Measurements from ENCODE around the gene CCN6.
"Not testable (repeated sequence)": the region's sequence is repeated elsewhere in the genome, so short reads cannot be mapped to it uniquely, and the experiment has no call there.

Gene CCN6

GRCh38 chr6:112096901-112097300 is 43.0 kb downstream of the CCN6 start:
- peaks cover 6 to 9% of the 10 kb centered on the region in 2 donors for H3K36me3 ChIP-seq (ENCODE audit: control insufficient read depth in 1 of 2, insufficient read depth in 2 of 2, low read length in 2 of 2)
- no peak overlapping the region for H3K27ac ChIP-seq (ENCODE audit: low read length)
- no peaks in the 10 kb centered on the region for H3K9me3 ChIP-seq (ENCODE audit: control insufficient read depth in 1 of 2, low read length in 2 of 2)
- no peaks in the 10 kb centered on the region for H3K4me1 ChIP-seq (ENCODE audit: control insufficient read depth in 1 of 2, insufficient read depth in 2 of 2, low read length in 2 of 2)
- H3K27me3 ChIP-seq (ENCODE audit: low read depth, low read length): no peaks in the 10 kb centered on the region
- H3K4me3 ChIP-seq (ENCODE audit: low read depth in 1 of 2, low read length in 2 of 2): no peak overlapping the region

GRCh38 chr6:112100561-112100960 is 46.7 kb downstream of the CCN6 start:
- Histone ChIP-seq H3K4me1 (ENCODE audit: control insufficient read depth in 1 of 2, insufficient read depth in 2 of 2, low read length in 2 of 2) (no peaks in the 10 kb centered on the region), H3K36me3 (ENCODE audit: control insufficient read depth in 1 of 2, insufficient read depth in 2 of 2, low read length in 2 of 2) (peaks cover 6 to 9% of the 10 kb centered on the region in 2 donors), H3K27me3 (ENCODE audit: low read depth, low read length) (no peaks in the 10 kb centered on the region), H3K9me3 (ENCODE audit: control insufficient read depth in 1 of 2, low read length in 2 of 2) (no peaks in the 10 kb centered on the region), H3K27ac (ENCODE audit: low read length) (no peak overlapping the region), H3K4me3 (ENCODE audit: low read depth in 1 of 2, low read length in 2 of 2) (no peak overlapping the region)

DNA sequence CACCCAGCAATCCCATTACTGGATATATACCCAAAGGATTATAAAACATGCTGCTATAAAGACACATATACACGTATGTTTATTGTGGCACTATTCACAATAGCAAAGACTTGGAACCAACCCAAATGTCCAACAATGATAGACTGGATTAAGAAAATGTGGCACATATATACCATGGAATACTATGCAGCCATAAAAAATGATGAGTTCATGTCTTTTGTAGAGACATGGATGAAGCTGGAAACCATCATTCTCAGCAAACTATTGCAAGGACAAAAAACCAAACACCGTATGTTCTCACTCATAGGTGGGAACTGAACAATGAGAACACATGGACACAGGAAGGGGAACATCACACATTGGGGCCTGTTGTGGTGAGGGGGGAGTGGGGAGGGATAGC is 52.1 kb downstream of the CCN6 start:
- Histone ChIP-seq H3K36me3 (ENCODE audit: control insufficient read depth in 1 of 2, insufficient read depth in 2 of 2, low read length in 2 of 2) (peaks cover 11 to 21% of the 10 kb centered on the region in 2 donors), H3K4me1 (ENCODE audit: control insufficient read depth in 1 of 2, insufficient read depth in 2 of 2, low read length in 2 of 2) (peaks cover 0 to 12% of the 10 kb centered on the region in 2 donors)
- H3K27ac ChIP-seq (ENCODE audit: low read length); H3K27me3 ChIP-seq (ENCODE audit: low read depth, low read length); H3K9me3 ChIP-seq (ENCODE audit: control insufficient read depth in 1 of 2, low read length in 2 of 2); H3K4me3 ChIP-seq (ENCODE audit: low read depth in 1 of 2, low read length in 2 of 2): not testable (repeated sequence)

DNA sequence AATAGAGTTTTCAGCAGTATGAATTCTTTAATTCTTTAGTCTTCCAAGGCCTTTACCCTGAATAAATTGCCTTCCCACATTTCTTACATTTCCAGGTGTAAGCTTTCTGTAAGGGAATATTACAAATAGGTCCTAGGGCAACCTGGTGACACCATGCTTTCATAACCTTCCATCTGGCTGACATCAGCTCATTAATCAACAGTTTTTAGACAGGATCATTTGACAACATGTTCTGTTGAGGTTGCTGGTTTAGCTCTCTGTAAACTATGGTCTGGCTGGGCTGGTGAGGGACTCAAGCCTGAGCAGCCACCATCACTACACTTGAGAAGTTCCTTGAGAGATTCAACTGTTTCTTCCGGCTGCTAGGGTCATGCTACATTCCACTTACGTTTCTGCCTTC is 52.7 kb downstream of the CCN6 start:
- Histone ChIP-seq H3K27me3 (ENCODE audit: low read depth, low read length) (no peaks in the 10 kb centered on the region), H3K9me3 (ENCODE audit: control insufficient read depth in 1 of 2, low read length in 2 of 2) (no peaks in the 10 kb centered on the region), H3K36me3 (ENCODE audit: control insufficient read depth in 1 of 2, insufficient read depth in 2 of 2, low read length in 2 of 2) (peaks cover 11 to 21% of the 10 kb centered on the region in 2 donors), H3K4me1 (ENCODE audit: control insufficient read depth in 1 of 2, insufficient read depth in 2 of 2, low read length in 2 of 2) (peaks cover 0 to 12% of the 10 kb centered on the region in 2 donors), H3K27ac (ENCODE audit: low read length) (no peak overlapping the region), H3K4me3 (ENCODE audit: low read depth in 1 of 2, low read length in 2 of 2) (no peak overlapping the region)

DNA sequence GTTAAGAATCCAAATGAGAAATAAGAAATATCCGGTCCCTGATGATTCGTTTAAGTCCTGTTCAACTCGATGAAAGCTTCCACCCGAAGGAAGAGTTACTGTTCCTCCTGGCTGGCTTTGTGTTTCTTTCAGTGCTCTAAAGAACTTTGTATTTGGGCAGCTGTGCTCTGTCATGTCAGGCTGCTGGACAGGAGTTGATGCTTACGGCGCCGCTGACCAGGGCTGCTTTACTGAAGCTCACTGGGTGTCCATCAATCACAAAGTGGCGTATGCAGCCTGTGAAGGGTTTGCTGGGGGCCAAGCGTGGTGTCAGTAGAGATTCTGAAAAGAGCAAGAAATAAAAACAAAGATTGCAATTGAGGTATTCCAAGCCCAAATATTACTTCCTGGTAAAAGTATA is 55.4 kb downstream of the CCN6 start:
- Histone ChIP-seq H3K27ac (ENCODE audit: low read length) (no peak overlapping the region), H3K27me3 (ENCODE audit: low read depth, low read length) (no peaks in the 10 kb centered on the region), H3K36me3 (ENCODE audit: control insufficient read depth in 1 of 2, insufficient read depth in 2 of 2, low read length in 2 of 2) (peaks cover 16 to 39% of the 10 kb centered on the region in 2 donors), H3K4me3 (ENCODE audit: low read depth in 1 of 2, low read length in 2 of 2) (no peak overlapping the region), H3K9me3 (ENCODE audit: control insufficient read depth in 1 of 2, low read length in 2 of 2) (no peaks in the 10 kb centered on the region), H3K4me1 (ENCODE audit: control insufficient read depth in 1 of 2, insufficient read depth in 2 of 2, low read length in 2 of 2) (peaks cover 0 to 31% of the 10 kb centered on the region in 2 donors)

- H3K4me1 ChIP-seq (ENCODE audit: control insufficient read depth in 1 of 2, insufficient read depth in 2 of 2, low read length in 2 of 2): peaks cover 0 to 37% of the 10 kb centered on the region in 2 donors
- no peak overlapping the region for H3K27ac ChIP-seq (ENCODE audit: low read length)
- peaks cover 18 to 58% of the 10 kb centered on the region in 2 donors for H3K36me3 ChIP-seq (ENCODE audit: control insufficient read depth in 1 of 2, insufficient read depth in 2 of 2, low read length in 2 of 2)
- no peak overlapping the region for H3K4me3 ChIP-seq (ENCODE audit: low read depth in 1 of 2, low read length in 2 of 2)
- no peaks in the 10 kb centered on the region for H3K27me3 ChIP-seq (ENCODE audit: low read depth, low read length)
- H3K9me3 ChIP-seq (ENCODE audit: control insufficient read depth in 1 of 2, low read length in 2 of 2): no peaks in the 10 kb centered on the region
Measured at GRCh38 chr6:112113431-112113830, 59.5 kb downstream of the CCN6 start.

DNA sequence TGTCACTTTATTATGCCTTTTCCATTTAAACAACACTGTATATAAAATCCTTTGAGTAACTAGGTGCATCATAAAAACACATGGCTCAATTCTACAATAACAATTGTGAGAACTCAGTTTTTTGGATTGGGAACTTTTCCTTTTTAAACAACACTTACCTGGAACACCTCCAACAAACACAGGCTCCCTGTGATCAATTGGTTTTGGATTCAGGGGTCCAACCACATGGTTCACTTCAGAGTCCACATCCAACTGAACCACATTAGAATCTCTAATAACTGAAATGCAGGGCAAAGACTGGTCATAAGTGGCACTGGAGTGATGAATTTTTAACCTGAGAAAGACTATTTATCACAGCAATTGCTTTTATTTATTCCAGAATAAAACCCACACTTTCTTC is 60.0 kb downstream of the CCN6 start:
- Histone ChIP-seq H3K4me1 (ENCODE audit: control insufficient read depth in 1 of 2, insufficient read depth in 2 of 2, low read length in 2 of 2) (peaks cover 0 to 37% of the 10 kb centered on the region in 2 donors), H3K4me3 (ENCODE audit: low read depth in 1 of 2, low read length in 2 of 2) (no peak overlapping the region), H3K36me3 (ENCODE audit: control insufficient read depth in 1 of 2, insufficient read depth in 2 of 2, low read length in 2 of 2) (peaks cover 19 to 62% of the 10 kb centered on the region in 2 donors), H3K27me3 (ENCODE audit: low read depth, low read length) (no peaks in the 10 kb centered on the region), H3K9me3 (ENCODE audit: control insufficient read depth in 1 of 2, low read length in 2 of 2) (no peaks in the 10 kb centered on the region), H3K27ac (ENCODE audit: low read length) (no peak overlapping the region)

DNA sequence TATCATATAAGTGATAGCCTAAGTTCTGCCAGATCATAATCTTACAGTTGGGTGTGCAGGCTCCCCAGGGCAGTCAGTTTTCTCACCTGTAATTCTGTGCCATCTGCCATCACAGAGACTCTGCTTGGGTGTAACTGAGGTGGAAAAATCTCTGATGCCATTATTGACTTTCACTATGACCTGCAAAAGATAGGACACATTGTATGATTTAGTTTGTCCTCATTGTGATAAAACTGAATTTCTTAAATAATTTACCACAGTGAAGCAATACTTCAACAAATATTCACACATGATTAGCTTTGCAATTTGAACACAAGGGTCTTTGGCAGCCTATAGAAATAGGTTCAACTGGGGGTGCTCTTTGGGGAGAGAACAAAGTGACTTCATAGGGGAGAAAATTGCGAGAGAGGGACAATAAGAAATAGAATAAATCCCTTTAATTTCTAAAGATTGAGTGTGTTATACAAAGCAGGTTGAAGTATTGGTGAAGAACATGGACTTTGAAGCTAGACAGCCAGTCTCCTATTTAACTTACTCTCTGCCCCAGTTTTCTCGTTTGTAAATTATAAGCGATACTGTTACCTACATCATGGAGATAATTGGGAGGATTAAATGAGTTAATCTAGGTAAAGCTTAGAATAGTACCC is 60.8 kb downstream of the CCN6 start:
- Histone ChIP-seq H3K4me3 (ENCODE audit: low read depth in 1 of 2, low read length in 2 of 2) (no peak overlapping the region), H3K4me1 (ENCODE audit: control insufficient read depth in 1 of 2, insufficient read depth in 2 of 2, low read length in 2 of 2) (peaks cover 0 to 37% of the 10 kb centered on the region in 2 donors), H3K27ac (ENCODE audit: low read length) (no peak overlapping the region), H3K36me3 (ENCODE audit: control insufficient read depth in 1 of 2, insufficient read depth in 2 of 2, low read length in 2 of 2) (peaks cover 24 to 70% of the 10 kb centered on the region in 2 donors), H3K9me3 (ENCODE audit: control insufficient read depth in 1 of 2, low read length in 2 of 2) (no peaks in the 10 kb centered on the region), H3K27me3 (ENCODE audit: low read depth, low read length) (no peaks in the 10 kb centered on the region)

DNA sequence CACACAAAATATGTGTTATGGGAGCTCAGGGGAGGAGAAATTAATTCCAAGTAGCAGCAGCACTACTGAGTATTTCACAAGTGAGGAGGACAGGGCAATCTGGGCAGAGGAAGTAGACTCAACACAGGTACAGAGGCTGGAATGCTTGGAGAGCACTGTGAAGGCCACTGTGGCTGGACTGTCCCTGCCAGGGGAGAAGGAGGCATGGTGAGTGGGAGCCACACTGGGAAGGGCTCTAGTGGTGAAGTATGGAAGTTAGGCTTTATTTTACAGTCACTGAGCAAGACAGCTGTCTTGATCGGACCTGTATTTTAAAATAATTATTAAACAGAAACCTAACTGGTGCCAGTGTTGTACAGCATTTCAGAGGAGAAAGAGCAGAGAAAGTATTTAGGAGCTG is 62.3 kb downstream of the CCN6 start:
- Histone ChIP-seq H3K4me3 (ENCODE audit: low read depth in 1 of 2, low read length in 2 of 2) (no peak overlapping the region), H3K36me3 (ENCODE audit: control insufficient read depth in 1 of 2, insufficient read depth in 2 of 2, low read length in 2 of 2) (peaks cover 30 to 84% of the 10 kb centered on the region in 2 donors), H3K27ac (ENCODE audit: low read length) (no peak overlapping the region), H3K4me1 (ENCODE audit: control insufficient read depth in 1 of 2, insufficient read depth in 2 of 2, low read length in 2 of 2) (peaks cover 0 to 25% of the 10 kb centered on the region in 2 donors), H3K27me3 (ENCODE audit: low read depth, low read length) (no peaks in the 10 kb centered on the region), H3K9me3 (ENCODE audit: control insufficient read depth in 1 of 2, low read length in 2 of 2) (no peaks in the 10 kb centered on the region)

DNA sequence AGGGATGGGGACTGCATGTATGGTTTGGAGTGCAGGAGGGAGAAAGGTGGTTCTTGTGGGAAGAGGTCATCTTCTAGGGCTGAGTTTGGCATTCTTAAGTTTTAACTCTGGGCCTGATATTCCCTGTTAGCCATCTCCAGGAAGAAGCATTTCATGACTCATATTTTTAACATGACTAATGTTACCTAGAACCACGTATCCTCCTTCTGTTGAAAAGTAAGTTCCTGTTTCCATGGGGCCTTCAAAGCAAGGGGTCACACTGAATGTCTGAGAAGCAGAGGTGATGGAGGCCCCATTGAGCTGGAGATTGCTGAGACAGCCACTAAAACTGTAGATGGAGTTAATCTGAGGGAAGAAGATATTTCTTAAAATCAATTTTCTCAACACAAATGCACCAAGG is 63.6 kb downstream of the CCN6 start:
- peaks cover 30 to 83% of the 10 kb centered on the region in 2 donors for H3K36me3 ChIP-seq (ENCODE audit: control insufficient read depth in 1 of 2, insufficient read depth in 2 of 2, low read length in 2 of 2)
- H3K27ac ChIP-seq (ENCODE audit: low read length): no peak overlapping the region
- no peak overlapping the region for H3K4me3 ChIP-seq (ENCODE audit: low read depth in 1 of 2, low read length in 2 of 2)
- H3K4me1 ChIP-seq (ENCODE audit: control insufficient read depth in 1 of 2, insufficient read depth in 2 of 2, low read length in 2 of 2): peaks cover 0 to 22% of the 10 kb centered on the region in 2 donors
- no peaks in the 10 kb centered on the region for H3K9me3 ChIP-seq (ENCODE audit: control insufficient read depth in 1 of 2, low read length in 2 of 2)
- no peaks in the 10 kb centered on the region for H3K27me3 ChIP-seq (ENCODE audit: low read depth, low read length)

- H3K4me1 ChIP-seq (ENCODE audit: control insufficient read depth in 1 of 2, insufficient read depth in 2 of 2, low read length in 2 of 2): peaks cover 0 to 17% of the 10 kb centered on the region in 2 donors
- no peak overlapping the region for H3K4me3 ChIP-seq (ENCODE audit: low read depth in 1 of 2, low read length in 2 of 2)
- peaks cover 30 to 82% of the 10 kb centered on the region in 2 donors for H3K36me3 ChIP-seq (ENCODE audit: control insufficient read depth in 1 of 2, insufficient read depth in 2 of 2, low read length in 2 of 2)
- H3K27ac ChIP-seq (ENCODE audit: low read length): no peak overlapping the region
- no peaks in the 10 kb centered on the region for H3K27me3 ChIP-seq (ENCODE audit: low read depth, low read length)
- H3K9me3 ChIP-seq (ENCODE audit: control insufficient read depth in 1 of 2, low read length in 2 of 2): no peaks in the 10 kb centered on the region
Measured at GRCh38 chr6:112118034-112118433, 64.1 kb downstream of the CCN6 start.

All from muscle layer of duodenum (tissue), 2 donors.